H9 (cell line): Measurements from ENCODE around the gene BAIAP2. TPM values are rescaled to one million over a fixed set of nuclear protein-coding genes. Genes with fewer than 3 reads are reported as not detected.

Experiments
- DNase-seq: peaks from one replicate; pipeline ENCODE4 v3.0.0-alpha.2; 2017
- H2AFZ ChIP-seq: one replicate; pipeline ENCODE4 v1.6.1; 2013; ENCODE audit warnings: mild to moderate bottlenecking, low read length, control low read depth, moderate library complexity
- H2AK5ac ChIP-seq: 2 replicates; pipeline ENCODE4 v1.6.1; 2013; ENCODE audit warnings: low read length, control low read depth, mixed read lengths; ENCODE audit not compliant: insufficient read length
- H2BK120ac ChIP-seq: one replicate; pipeline ENCODE4 v1.6.1; 2013; ENCODE audit warnings: low read depth, mild to moderate bottlenecking, low read length, control low read depth, inconsistent platforms; ENCODE audit not compliant: poor library complexity, severe bottlenecking
- H2BK12ac ChIP-seq: 2 replicates; pipeline ENCODE4 v1.6.1; 2013; ENCODE audit warnings: low read length, control low read depth, mixed read lengths, low read depth; ENCODE audit not compliant: insufficient read length
- H2BK15ac ChIP-seq: 2 replicates; pipeline ENCODE4 v1.6.1; 2013; ENCODE audit warnings: low read depth, low read length, control low read depth
- H2BK20ac ChIP-seq: one replicate; pipeline ENCODE4 v1.6.1; 2013; ENCODE audit warnings: low read depth, mild to moderate bottlenecking, low read length, control low read depth, inconsistent platforms; ENCODE audit not compliant: poor library complexity, severe bottlenecking
- H2BK5ac ChIP-seq: 2 replicates; pipeline ENCODE4 v1.6.1; 2013; ENCODE audit warnings: low read length, control low read depth, mixed read lengths; ENCODE audit not compliant: insufficient read length
- H3K14ac ChIP-seq: 2 replicates; pipeline ENCODE4 v1.6.1; 2013; ENCODE audit warnings: low read length, control low read depth; ENCODE audit not compliant: insufficient read depth
- H3K18ac ChIP-seq: 2 replicates; pipeline ENCODE4 v1.6.1; 2013; ENCODE audit warnings: low read depth, mild to moderate bottlenecking, mixed read lengths, low read length, control low read depth; ENCODE audit not compliant: insufficient read length
- H3K23ac ChIP-seq: 2 replicates; pipeline ENCODE4 v1.6.1; 2013; ENCODE audit warnings: low read length, control low read depth, mixed read lengths, low read depth; ENCODE audit not compliant: insufficient read length
- H3K23me2 ChIP-seq: 2 replicates; pipeline ENCODE4 v1.6.1; 2013; ENCODE audit warnings: low read depth, mild to moderate bottlenecking, mixed read lengths, low read length, control low read depth; ENCODE audit not compliant: insufficient read length, poor library complexity, severe bottlenecking
- H3K27ac ChIP-seq: 2 replicates; pipeline ENCODE4 v1.5.1; 2013; ENCODE audit warnings: low read length, control low read depth, mixed read lengths, low read depth; ENCODE audit not compliant: insufficient read length
- H3K27me3 ChIP-seq: 2 replicates; pipeline ENCODE4 v1.6.1; 2013; ENCODE audit warnings: low read length, control low read depth, inconsistent platforms; ENCODE audit not compliant: insufficient read depth
- H3K4ac ChIP-seq: 2 replicates; pipeline ENCODE4 v1.6.1; 2013; ENCODE audit warnings: low read depth, mild to moderate bottlenecking, control low read depth, inconsistent platforms, low read length, moderate library complexity
- H3K4me1 ChIP-seq: 2 replicates; pipeline ENCODE4 v1.6.1; 2013; ENCODE audit warnings: low read length, control low read depth, inconsistent platforms; ENCODE audit not compliant: insufficient read depth
- H3K4me2 ChIP-seq: 2 replicates; pipeline ENCODE4 v1.6.1; 2013; ENCODE audit warnings: low read length, control low read depth, mixed read lengths; ENCODE audit not compliant: insufficient read length, insufficient read depth
- H3K56ac ChIP-seq: 2 replicates; pipeline ENCODE4 v1.6.1; 2013; ENCODE audit warnings: low read depth, mild to moderate bottlenecking, mixed read lengths, low read length, control low read depth; ENCODE audit not compliant: insufficient read length
- H3K79me1 ChIP-seq: 2 replicates; pipeline ENCODE4 v1.6.1; 2013; ENCODE audit warnings: low read depth, mild to moderate bottlenecking, moderate library complexity, low read length, control low read depth, inconsistent platforms; ENCODE audit not compliant: insufficient read depth, poor library complexity, severe bottlenecking
- H3K79me2 ChIP-seq: 2 replicates; pipeline ENCODE4 v1.6.1; 2013; ENCODE audit warnings: low read length, control low read depth, inconsistent platforms; ENCODE audit not compliant: insufficient read depth
- H3K9ac ChIP-seq: 2 replicates; pipeline ENCODE4 v1.6.1; 2013; ENCODE audit warnings: low read length, control low read depth, mixed read lengths; ENCODE audit not compliant: insufficient read length; ENCODE audit errors: extremely low read depth
- H3K9me3 ChIP-seq: one replicate; pipeline ENCODE4 v1.6.1; 2013; ENCODE audit warnings: low read depth, low read length, inconsistent platforms; ENCODE audit not compliant: control insufficient read depth
- H3T11ph ChIP-seq: one replicate; pipeline ENCODE4 v1.6.1; 2013; ENCODE audit warnings: mild to moderate bottlenecking, low read length, control low read depth, inconsistent platforms
- H4K20me1 ChIP-seq: one replicate; pipeline ENCODE4 v1.6.1; 2013; ENCODE audit not compliant: control insufficient read depth, insufficient read length, insufficient read depth
- H4K5ac ChIP-seq: 2 replicates; pipeline ENCODE4 v1.6.1; 2013; ENCODE audit warnings: low read depth, mild to moderate bottlenecking, mixed read lengths, low read length, control low read depth; ENCODE audit not compliant: insufficient read length
- H4K8ac ChIP-seq: replicated peaks from 2 replicates; pipeline ENCODE4 v1.6.1; 2013; ENCODE audit warnings: low read length, control low read depth, mixed read lengths, low read depth; ENCODE audit not compliant: insufficient read length
- H4K91ac ChIP-seq: 2 replicates; pipeline ENCODE4 v1.6.1; 2013; ENCODE audit warnings: low read depth, mild to moderate bottlenecking, moderate library complexity, mixed read lengths, low read length, control low read depth; ENCODE audit not compliant: insufficient read length
- H3K27ac Mint-ChIP-seq, 3 experiments: 2 replicates in 2 of 3; 3 replicates in 1 of 3; pipeline ENCODE4 v1.8.0; 2020 to 2021; ENCODE audit warnings: mixed read lengths in 3 of 3, mild to moderate bottlenecking in 1 of 3, moderate library complexity in 1 of 3
- H3K27me3 Mint-ChIP-seq: 2 replicates; pipeline ENCODE4 v1.8.0; 2021; ENCODE audit warnings: low read depth, mild to moderate bottlenecking, moderate library complexity, mixed read lengths
- H3K36me3 Mint-ChIP-seq, 3 experiments: 2 replicates in 2 of 3; 3 replicates in 1 of 3; pipeline ENCODE4 v1.8.0; 2020 to 2021; ENCODE audit warnings: low read depth in 3 of 3, mixed read lengths in 3 of 3; ENCODE audit not compliant: insufficient read depth in 1 of 3
- H3K4me1 Mint-ChIP-seq, 2 experiments: 2 replicates each; pipeline ENCODE4 v1.8.0; 2020; ENCODE audit warnings: mixed read lengths in 2 of 2
- H3K4me3 Mint-ChIP-seq, 2 experiments: 2 replicates in 1 of 2; 3 replicates in 1 of 2; pipeline ENCODE4 v1.8.0; 2020 to 2021; ENCODE audit warnings: mild to moderate bottlenecking in 2 of 2, mixed read lengths in 2 of 2, moderate library complexity in 1 of 2
- H3K9me3 Mint-ChIP-seq, 2 experiments: 2 replicates in 1 of 2; 3 replicates in 1 of 2; pipeline ENCODE4 v1.8.0; 2020; ENCODE audit warnings: mild to moderate bottlenecking in 2 of 2, mixed read lengths in 2 of 2, moderate library complexity in 1 of 2
- CTCF ChIP-seq: fragments of 200-600 bp; sonication (generic); conservative IDR thresholded peaks from 3 replicates; pipeline ENCODE4 v1.8.0; 2021; ENCODE audit warnings: antibody characterized with exemption, mild to moderate bottlenecking
- WGBS: extraction: QIAGEN DNeasy Blood & Tissue Kit; methylation state at CpG from one replicate; pipeline ENCODE4 v1.1.7; 2013; ENCODE audit warnings: missing lambda C conversion rate, low lambda C conversion rate, mixed read lengths; ENCODE audit not compliant: insufficient read length; ENCODE audit errors: extremely low coverage; 5-methylcytosine and 5-hydroxymethylcytosine counted together
- total RNA-seq: library from RNA; stranded (reverse); gene quantifications from 2 replicates; pipeline ENCODE4 v1.2.1, GENCODE V29; 2021

BAIAP2 gene
- total RNA-seq, 1 experiment from 2014 or later, result 27.8 TPM

DNA sequence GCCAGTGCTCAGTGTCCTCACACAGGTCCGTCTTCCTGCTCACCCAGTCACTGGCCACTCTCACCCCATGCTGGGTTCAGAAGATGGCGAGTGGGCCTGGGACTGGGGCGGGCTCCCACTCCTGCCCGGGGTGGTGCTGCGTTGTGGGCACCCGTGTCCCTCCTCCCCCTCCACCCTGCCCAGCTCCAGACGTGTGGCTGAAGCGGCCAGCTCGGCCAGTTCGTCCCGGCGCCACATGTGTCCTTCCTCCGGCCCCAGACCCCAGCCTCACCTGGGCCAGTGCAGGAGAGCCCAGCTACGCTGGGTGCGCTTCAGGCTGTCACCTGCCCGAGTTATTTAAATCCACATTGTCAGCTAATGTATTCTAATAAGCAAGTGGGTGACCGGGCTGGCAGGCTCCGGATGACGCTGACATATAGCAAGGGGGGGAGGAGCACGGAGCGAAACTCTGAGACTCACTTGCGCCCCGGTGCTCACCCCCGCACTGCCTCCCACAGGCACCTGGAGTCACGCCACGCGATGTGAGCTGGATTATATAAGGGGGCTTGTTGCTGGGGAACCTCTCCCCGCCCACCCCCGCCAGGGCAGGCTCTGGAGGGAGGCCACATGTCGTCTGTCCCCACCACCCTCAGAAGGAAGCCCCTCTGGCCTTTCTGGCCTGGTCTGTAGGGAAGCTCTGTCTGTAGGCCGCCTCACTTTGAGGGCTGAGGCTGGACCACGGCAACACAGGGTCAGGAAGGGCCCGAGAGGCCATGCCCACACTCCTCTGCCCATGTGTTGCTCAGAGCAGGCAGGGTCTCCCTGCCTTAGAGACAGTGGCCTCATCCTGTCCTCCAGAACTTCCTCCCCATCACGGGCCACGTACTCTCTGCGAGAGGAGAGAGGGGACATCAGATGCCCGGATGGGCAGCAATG is 7.1 kb upstream of the BAIAP2 start:
- Mint-ChIP-seq H3K27ac (no peak overlapping the region), H3K9me3 (peaks cover 0 to 3% of the 10 kb centered on the region in 2 experiments; a peak in 1 of 5 replicates), H3K4me3 (no peak overlapping the region), H3K27me3 (peaks cover 23% of the 10 kb centered on the region), H3K36me3 (peaks cover 0 to 7% (median 2%) of the 10 kb centered on the region in 3 experiments; a peak in 4 of 7 replicates), H3K4me1 (peaks cover 9 to 14% of the 10 kb centered on the region in 2 experiments)
- H3K56ac ChIP-seq, result no peak overlapping the region
- no peak overlapping the region for H3K9ac ChIP-seq
- WGBS, result no CpG with 5 or more reads among the region's 37 CpGs
- no peak overlapping the region; the same call in 1 of the 2 replicates for H3K14ac ChIP-seq
- no peak for TF ChIP-seq CTCF
- DNase-seq, result no peak
- no peaks in the 10 kb centered on the region for H3K9me3 ChIP-seq
- H3K4ac ChIP-seq, result no peak overlapping the region
- H2BK5ac ChIP-seq, result no peak overlapping the region
- no peak overlapping the region for H2BK120ac ChIP-seq
- H3K79me2 ChIP-seq, result no peaks in the 10 kb centered on the region
- H4K5ac ChIP-seq, result no peak overlapping the region
- H3K4me2 ChIP-seq, result no peak overlapping the region
- no peaks in the 10 kb centered on the region for H4K20me1 ChIP-seq
- H2BK15ac ChIP-seq, result no peak overlapping the region
- no peaks in the 10 kb centered on the region for H3K27me3 ChIP-seq
- no peak overlapping the region for H3T11ph ChIP-seq
- no peaks in the 10 kb centered on the region for H3K79me1 ChIP-seq
- H3K27ac ChIP-seq, result no peak overlapping the region
- peaks cover 2% of the 10 kb centered on the region for H3K23me2 ChIP-seq
- no peak overlapping the region for H2AK5ac ChIP-seq
- no peak overlapping the region for H3K23ac ChIP-seq
- no peak overlapping the region for H3K18ac ChIP-seq
- H2BK20ac ChIP-seq, result no peak overlapping the region
- H2AFZ ChIP-seq, result no peak overlapping the region
- no peak overlapping the region for H4K8ac ChIP-seq
- H2BK12ac ChIP-seq, result no peak overlapping the region
- no peaks in the 10 kb centered on the region for H3K4me1 ChIP-seq
- H4K91ac ChIP-seq, result no peak overlapping the region
